GM12873 (cell line): ENCODE results near the gene SH2B2.

ENCODE experiments used
- TF ChIP-seq, protein P1 (sequence below): IDR thresholded peaks from 2 replicates; pipeline ENCODE4 v1.5.1; 2012; ENCODE audit warnings: low read depth, mild to moderate bottlenecking, moderate library complexity, low read length, control low read depth; ENCODE audit not compliant: insufficient read depth; ENCODE audit errors: missing control alignments

SH2B2 gene

DNA sequence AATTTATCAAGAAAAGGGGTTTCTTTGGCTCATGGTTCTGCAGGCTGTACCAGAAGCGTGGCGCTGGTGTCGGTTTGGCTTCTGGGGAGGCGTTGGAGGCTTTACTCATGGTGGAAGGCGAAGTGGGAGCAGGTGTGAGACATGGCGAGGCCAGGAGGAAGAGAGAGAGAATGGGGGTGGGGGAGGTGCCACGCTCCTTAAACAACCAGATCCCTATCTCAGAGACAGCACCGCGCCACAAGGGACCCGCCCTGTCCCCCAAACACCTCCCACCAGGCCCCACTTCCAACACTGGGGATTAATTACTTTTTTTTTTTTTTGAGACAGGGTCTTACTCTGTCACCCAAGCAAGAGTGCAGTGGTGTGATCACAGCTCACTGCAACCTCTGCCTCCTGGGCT lies 18.0 kb upstream of the SH2B2 start:
- TF ChIP-seq, protein P1, sequence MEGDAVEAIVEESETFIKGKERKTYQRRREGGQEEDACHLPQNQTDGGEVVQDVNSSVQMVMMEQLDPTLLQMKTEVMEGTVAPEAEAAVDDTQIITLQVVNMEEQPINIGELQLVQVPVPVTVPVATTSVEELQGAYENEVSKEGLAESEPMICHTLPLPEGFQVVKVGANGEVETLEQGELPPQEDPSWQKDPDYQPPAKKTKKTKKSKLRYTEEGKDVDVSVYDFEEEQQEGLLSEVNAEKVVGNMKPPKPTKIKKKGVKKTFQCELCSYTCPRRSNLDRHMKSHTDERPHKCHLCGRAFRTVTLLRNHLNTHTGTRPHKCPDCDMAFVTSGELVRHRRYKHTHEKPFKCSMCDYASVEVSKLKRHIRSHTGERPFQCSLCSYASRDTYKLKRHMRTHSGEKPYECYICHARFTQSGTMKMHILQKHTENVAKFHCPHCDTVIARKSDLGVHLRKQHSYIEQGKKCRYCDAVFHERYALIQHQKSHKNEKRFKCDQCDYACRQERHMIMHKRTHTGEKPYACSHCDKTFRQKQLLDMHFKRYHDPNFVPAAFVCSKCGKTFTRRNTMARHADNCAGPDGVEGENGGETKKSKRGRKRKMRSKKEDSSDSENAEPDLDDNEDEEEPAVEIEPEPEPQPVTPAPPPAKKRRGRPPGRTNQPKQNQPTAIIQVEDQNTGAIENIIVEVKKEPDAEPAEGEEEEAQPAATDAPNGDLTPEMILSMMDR: no peak

GRCh38 chr7:102270178-102270887 lies 16.3 kb upstream of the SH2B2 start:
- TF ChIP-seq, protein P1: no peak

GRCh38 chr7:102271158-102271798 lies 15.4 kb upstream of the SH2B2 start:
- TF ChIP-seq, protein P1: no peak

DNA sequence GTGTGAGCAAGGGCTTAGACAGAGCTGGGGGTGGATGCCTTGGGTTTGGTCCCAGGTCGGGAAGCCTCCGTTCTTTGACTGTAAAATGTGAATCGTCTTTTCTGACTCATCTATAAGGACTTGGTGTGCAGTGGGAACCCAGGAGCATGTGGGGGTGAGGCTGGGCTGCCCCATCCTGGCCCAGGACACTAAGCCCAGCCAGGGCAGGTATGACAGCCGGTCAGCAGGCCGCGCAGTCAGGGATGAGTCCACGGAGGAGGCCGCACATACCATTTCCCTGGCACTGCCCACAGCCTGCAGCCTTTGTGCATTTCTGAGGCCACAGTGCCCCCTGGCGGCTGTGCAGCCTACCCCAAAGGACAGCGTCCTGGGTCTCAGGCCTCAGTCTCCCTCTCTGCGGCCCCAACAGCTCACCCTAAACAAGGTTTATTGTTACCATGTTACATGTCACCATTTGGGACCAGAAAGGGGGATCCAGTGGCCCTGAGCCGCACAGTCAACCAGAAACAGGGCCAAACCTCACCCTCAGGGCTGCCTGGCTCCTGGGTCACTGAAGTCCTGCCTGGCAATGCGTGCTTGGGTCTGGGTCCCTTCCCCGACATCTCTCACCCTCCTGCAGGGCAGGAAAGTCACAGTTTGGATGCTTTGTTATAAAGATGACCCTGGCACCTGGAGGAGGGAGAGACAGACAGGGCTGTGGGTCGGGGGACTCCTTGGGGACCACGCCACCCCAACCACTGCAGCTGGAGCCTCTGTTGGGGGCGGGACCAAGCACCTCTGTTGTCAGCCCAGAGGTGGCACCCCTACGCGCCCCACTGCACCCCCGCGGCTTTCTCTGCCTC lies 14.4 kb upstream of the SH2B2 start:
- TF ChIP-seq, protein P1: peak; percentile 96

GRCh38 chr7:102272917-102273748 lies 13.5 kb upstream of the SH2B2 start:
- TF ChIP-seq, protein P1: no peak

DNA sequence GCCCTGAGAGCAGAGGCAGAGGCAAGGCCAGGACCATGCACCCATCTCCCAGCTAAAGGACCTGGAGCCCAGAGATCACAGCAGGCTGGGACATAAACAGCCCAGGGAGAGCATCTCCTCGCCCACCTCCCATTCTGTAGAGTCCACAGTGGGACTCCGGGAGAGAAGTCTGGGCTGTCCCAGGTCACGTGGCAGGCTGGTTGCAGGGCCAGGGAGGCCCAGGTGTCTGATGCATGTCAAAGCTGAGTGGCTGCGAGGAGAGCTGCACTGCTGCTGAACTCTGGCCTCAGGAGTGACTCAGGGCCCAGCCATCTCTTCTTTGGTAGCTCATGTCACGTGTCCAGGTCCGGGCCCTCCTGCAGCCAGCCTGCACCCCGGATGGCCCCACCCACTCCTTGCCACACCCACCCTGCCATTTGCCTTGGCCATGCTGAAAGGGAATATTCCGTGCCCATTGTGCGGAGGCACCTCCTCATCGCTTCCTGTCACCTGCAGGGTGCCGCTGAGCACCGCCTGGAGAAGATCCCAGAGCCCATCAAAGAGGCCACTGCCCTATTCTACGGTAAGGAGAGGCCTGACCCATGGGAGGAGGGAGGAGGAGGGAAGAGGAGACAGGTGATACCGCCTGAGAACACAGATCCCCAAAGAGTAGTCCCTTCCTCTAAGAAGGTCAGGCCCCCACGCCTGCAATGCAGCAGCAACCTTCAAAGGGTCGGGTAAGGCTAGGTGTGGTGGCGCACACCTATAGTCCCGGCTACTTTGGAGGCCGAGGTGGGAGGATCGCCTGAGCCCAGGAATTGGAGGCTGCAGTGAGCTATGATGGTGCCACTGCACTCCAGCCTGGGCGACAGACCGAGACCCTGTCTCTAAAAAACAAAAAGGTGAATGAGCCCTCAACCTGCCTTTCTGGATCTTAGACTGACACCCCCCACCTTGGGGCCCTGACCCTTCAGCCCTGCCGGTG lies 12.6 kb upstream of the SH2B2 start:
- TF ChIP-seq, protein P1: no peak
